Nephron progenitor cell (in vitro differentiated cells): Measurements from ENCODE around the gene PRKCZ.

Source experiments
- DNase-seq: peaks from one replicate; pipeline ENCODE4 v3.0.0; 2021
- H3K27ac Mint-ChIP-seq: 2 replicates; pipeline ENCODE4 v1.8.0; 2021; ENCODE audit warnings: mild to moderate bottlenecking, moderate library complexity, mixed read lengths
- H3K27me3 Mint-ChIP-seq: 2 replicates; pipeline ENCODE4 v1.8.0; 2021; ENCODE audit warnings: mild to moderate bottlenecking, low read depth, mixed read lengths; ENCODE audit not compliant: poor library complexity
- H3K36me3 Mint-ChIP-seq: 2 replicates; pipeline ENCODE4 v1.8.0; 2021; ENCODE audit warnings: low read depth, mixed read lengths
- H3K4me1 Mint-ChIP-seq: 2 replicates; pipeline ENCODE4 v1.8.0; 2021; ENCODE audit warnings: mixed read lengths
- H3K4me3 Mint-ChIP-seq: 2 replicates; pipeline ENCODE4 v1.8.0; 2021; ENCODE audit warnings: mild to moderate bottlenecking, moderate library complexity, mixed read lengths
- H3K9me3 Mint-ChIP-seq: 2 replicates; pipeline ENCODE4 v1.8.0; 2021; ENCODE audit warnings: mild to moderate bottlenecking, moderate library complexity, mixed read lengths
- CTCF ChIP-seq: fragments of 200-600 bp; sonication (generic); IDR thresholded peaks from 2 replicates; pipeline ENCODE4 v1.5.0; 2021; ENCODE audit warnings: antibody characterized with exemption

The PRKCZ gene

GRCh38 chr1:2022063-2022770 is 28.0 kb upstream of the PRKCZ start:
- H3K9me3 Mint-ChIP-seq = no peaks in the 10 kb centered on the region

GRCh38 chr1:2023187-2023586 is 27.0 kb upstream of the PRKCZ start:
- no peaks in the 10 kb centered on the region for H3K36me3 Mint-ChIP-seq
- H3K27ac Mint-ChIP-seq = no peak overlapping the region
- TF ChIP-seq CTCF = no peak
- peaks cover 45% of the 10 kb centered on the region for H3K27me3 Mint-ChIP-seq
- no peaks in the 10 kb centered on the region for H3K9me3 Mint-ChIP-seq
- peaks cover 5% of the 10 kb centered on the region for H3K4me1 Mint-ChIP-seq
- H3K4me3 Mint-ChIP-seq = no peak overlapping the region
- DNase-seq = no peak

More at GRCh38 chr1:2022063-2022770, 28.0 kb upstream of the PRKCZ start:
- no peak for DNase-seq
- Mint-ChIP-seq H3K27me3 (peaks cover 55% of the 10 kb centered on the region), H3K4me3 (no peak overlapping the region), H3K27ac (no peak overlapping the region), H3K4me1 (peaks cover 9% of the 10 kb centered on the region), H3K36me3 (no peaks in the 10 kb centered on the region)
- no peak for TF ChIP-seq CTCF

- no peak for TF ChIP-seq CTCF
- H3K9me3 Mint-ChIP-seq = no peaks in the 10 kb centered on the region
- H3K4me1 Mint-ChIP-seq = no peaks in the 10 kb centered on the region
- H3K36me3 Mint-ChIP-seq = no peaks in the 10 kb centered on the region
- no peak overlapping the region for H3K27ac Mint-ChIP-seq
- peaks cover 40% of the 10 kb centered on the region for H3K27me3 Mint-ChIP-seq
- DNase-seq = no peak
- H3K4me3 Mint-ChIP-seq = no peak overlapping the region
These were observed 25.8 kb upstream of the PRKCZ start for GRCh38 chr1:2024451-2024850.

- DNase-seq = no peak
- Mint-ChIP-seq H3K4me1 (no peaks in the 10 kb centered on the region), H3K9me3 (no peaks in the 10 kb centered on the region), H3K4me3 (no peak overlapping the region), H3K27me3 (peaks cover 36% of the 10 kb centered on the region), H3K36me3 (no peaks in the 10 kb centered on the region), H3K27ac (no peak overlapping the region)
- no peak for TF ChIP-seq CTCF
These were observed 25.3 kb upstream of the PRKCZ start for GRCh38 chr1:2024887-2025286.

GRCh38 chr1:2025491-2025981 is 24.7 kb upstream of the PRKCZ start:
- Mint-ChIP-seq H3K27ac (no peak overlapping the region), H3K4me3 (no peak overlapping the region), H3K4me1 (peaks cover 4% of the 10 kb centered on the region), H3K9me3 (no peaks in the 10 kb centered on the region), H3K36me3 (no peaks in the 10 kb centered on the region), H3K27me3 (peaks cover 32% of the 10 kb centered on the region)
- TF ChIP-seq CTCF = no peak
- no peak for DNase-seq
